Ascending aorta (tissue), 2 donors: ENCODE measurements around the gene COG5. TPM values are rescaled to one million over a fixed set of nuclear protein-coding genes. Genes with fewer than 3 reads are reported as not detected.

Experiments used
- DNase-seq, 2 donors: peaks; one replicate each; pipeline ENCODE4 v3.0.0-alpha.2; 2019; ENCODE audit warnings: low spot score in 2 of 2
- H3K27ac ChIP-seq, 2 donors: fragments of 200-600 bp; sonication (generic); one replicate each; pipeline ENCODE4 v1.5.1; 2016 to 2017; ENCODE audit warnings: mild to moderate bottlenecking in 1 of 2
- H3K27me3 ChIP-seq: fragments of 200-600 bp; sonication (generic); one replicate; pipeline ENCODE4 v1.5.1; 2017
- H3K36me3 ChIP-seq, 2 donors: fragments of 200-600 bp; sonication (generic); one replicate each; pipeline ENCODE4 v1.5.1; 2016
- H3K4me1 ChIP-seq, 2 donors: fragments of 200-600 bp; sonication (generic); one replicate each; pipeline ENCODE4 v1.5.1; 2016 to 2017; ENCODE audit warnings: mild to moderate bottlenecking in 1 of 2
- H3K4me3 ChIP-seq, 2 donors: fragments of 200-600 bp; sonication (generic); one replicate each; pipeline ENCODE4 v1.5.1; 2016 to 2017; ENCODE audit warnings: mild to moderate bottlenecking in 1 of 2
- H3K9me3 ChIP-seq, 2 donors: fragments of 200-600 bp; sonication (generic); one replicate each; pipeline ENCODE4 v1.5.1; 2016
- intact Hi-C: fragments of 100-400 bp; cut with DNase I; formaldehyde crosslinking; loops from one replicate; pipeline ENCODE4 v1.15.1; 2023
- total RNA-seq: library from RNA; depleted of rRNA; stranded (reverse); fragments of >200 nt; gene quantifications from one replicate; pipeline ENCODE4 v1.1.0, GENCODE V29; 2016
- TF ChIP-seq, protein P1 (sequence below), 3 experiments: fragments of 200-600 bp in 2 of 3; fragments of 450-650 bp in 1 of 3; sonication (generic) in 2 of 3; IDR thresholded peaks; one replicate each; pipeline ENCODE4 v1.5.1; 2016 to 2019; ENCODE audit warnings: antibody characterized with exemption in 3 of 3, mild to moderate bottlenecking in 1 of 3, moderate library complexity in 1 of 3

Gene COG5
- total RNA-seq, 1 donor from 2014 or later: 16.8 TPM

DNA sequence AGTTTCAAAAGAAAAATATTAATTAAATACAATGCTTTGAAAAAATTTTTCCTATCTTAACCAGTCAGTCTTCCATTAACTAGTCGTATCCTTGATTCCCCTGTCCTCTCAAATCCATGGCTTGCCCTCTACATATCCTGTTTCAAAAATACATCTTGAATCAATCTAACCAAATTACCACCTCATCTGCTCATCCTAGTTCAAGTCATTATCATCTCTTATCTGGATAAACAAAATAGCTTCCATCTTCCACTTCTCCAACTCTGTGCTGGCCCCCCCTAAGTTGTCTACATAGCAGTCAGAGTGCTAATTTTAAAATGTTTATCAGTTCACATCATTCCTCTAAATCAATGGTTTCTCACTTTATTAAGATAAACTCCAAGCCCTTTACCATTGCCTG, 269.5 kb downstream of the COG5 start:
- TF ChIP-seq, protein P1, sequence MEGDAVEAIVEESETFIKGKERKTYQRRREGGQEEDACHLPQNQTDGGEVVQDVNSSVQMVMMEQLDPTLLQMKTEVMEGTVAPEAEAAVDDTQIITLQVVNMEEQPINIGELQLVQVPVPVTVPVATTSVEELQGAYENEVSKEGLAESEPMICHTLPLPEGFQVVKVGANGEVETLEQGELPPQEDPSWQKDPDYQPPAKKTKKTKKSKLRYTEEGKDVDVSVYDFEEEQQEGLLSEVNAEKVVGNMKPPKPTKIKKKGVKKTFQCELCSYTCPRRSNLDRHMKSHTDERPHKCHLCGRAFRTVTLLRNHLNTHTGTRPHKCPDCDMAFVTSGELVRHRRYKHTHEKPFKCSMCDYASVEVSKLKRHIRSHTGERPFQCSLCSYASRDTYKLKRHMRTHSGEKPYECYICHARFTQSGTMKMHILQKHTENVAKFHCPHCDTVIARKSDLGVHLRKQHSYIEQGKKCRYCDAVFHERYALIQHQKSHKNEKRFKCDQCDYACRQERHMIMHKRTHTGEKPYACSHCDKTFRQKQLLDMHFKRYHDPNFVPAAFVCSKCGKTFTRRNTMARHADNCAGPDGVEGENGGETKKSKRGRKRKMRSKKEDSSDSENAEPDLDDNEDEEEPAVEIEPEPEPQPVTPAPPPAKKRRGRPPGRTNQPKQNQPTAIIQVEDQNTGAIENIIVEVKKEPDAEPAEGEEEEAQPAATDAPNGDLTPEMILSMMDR (IDR thresholded peaks at IDR 0.05): no peak
- Histone ChIP-seq H3K36me3 (peaks cover 6 to 24% of the 10 kb centered on the region in 2 donors), H3K27ac (no peak overlapping the region), H3K4me3 (no peak overlapping the region), H3K27me3 (no peaks in the 10 kb centered on the region), H3K4me1 (no peaks in the 10 kb centered on the region), H3K9me3 (no peaks in the 10 kb centered on the region)
- intact Hi-C loops: no loop called here
- no peak for DNase-seq

DNA sequence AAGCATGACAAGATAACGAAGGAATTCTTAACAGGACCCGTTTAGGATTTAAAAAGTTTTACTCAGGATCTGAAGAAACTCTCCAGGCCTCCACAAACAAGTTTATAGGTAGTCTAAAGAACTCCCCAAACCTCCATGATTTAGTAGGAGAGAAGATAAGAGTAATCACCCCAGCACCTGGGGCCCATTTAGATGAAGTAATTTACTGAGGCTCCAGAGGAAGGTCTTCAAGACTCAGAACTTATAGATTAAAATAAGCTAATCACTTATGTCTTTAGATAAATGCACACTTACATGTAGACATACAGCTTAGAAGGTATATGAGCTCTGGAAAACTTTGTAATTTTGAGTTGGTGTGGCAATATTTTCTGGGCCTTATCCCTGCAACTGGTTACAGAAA, 271.1 kb downstream of the COG5 start:
- Histone ChIP-seq H3K9me3 (no peaks in the 10 kb centered on the region), H3K27ac (no peak overlapping the region), H3K27me3 (no peaks in the 10 kb centered on the region), H3K4me1 (no peaks in the 10 kb centered on the region), H3K36me3 (peaks cover 6 to 24% of the 10 kb centered on the region in 2 donors), H3K4me3 (no peak overlapping the region)
- no peak for DNase-seq
- intact Hi-C loops: no loop called here
- TF ChIP-seq, protein P1 (IDR thresholded peaks at IDR 0.05): no peak

DNA sequence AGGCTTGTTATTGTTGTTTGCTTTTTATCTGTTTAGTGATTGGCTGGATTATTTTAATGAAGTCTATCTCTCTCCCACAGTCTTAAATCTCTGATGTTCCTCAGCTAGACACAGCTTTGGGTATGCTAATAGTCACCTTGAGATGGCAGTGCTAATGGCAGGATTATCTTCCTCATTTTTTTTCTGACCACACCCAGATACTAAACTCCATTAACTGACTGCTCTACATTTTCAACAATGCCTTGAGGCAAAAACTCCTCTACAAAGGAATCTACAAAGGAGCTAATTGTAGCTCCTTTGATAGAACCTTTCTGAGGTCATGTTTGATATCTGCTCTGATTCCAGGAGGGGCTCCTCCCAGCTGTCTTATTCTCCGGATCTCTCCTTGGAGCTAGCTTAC, 272.3 kb downstream of the COG5 start:
- TF ChIP-seq, protein P1 (IDR thresholded peaks at IDR 0.05): no peak
- Histone ChIP-seq H3K27me3 (no peaks in the 10 kb centered on the region), H3K27ac (no peak overlapping the region), H3K9me3 (no peaks in the 10 kb centered on the region), H3K4me1 (no peaks in the 10 kb centered on the region), H3K36me3 (peaks cover 6 to 24% of the 10 kb centered on the region in 2 donors), H3K4me3 (no peak overlapping the region)
- DNase-seq: no peak
- intact Hi-C loops: no loop called here

DNA sequence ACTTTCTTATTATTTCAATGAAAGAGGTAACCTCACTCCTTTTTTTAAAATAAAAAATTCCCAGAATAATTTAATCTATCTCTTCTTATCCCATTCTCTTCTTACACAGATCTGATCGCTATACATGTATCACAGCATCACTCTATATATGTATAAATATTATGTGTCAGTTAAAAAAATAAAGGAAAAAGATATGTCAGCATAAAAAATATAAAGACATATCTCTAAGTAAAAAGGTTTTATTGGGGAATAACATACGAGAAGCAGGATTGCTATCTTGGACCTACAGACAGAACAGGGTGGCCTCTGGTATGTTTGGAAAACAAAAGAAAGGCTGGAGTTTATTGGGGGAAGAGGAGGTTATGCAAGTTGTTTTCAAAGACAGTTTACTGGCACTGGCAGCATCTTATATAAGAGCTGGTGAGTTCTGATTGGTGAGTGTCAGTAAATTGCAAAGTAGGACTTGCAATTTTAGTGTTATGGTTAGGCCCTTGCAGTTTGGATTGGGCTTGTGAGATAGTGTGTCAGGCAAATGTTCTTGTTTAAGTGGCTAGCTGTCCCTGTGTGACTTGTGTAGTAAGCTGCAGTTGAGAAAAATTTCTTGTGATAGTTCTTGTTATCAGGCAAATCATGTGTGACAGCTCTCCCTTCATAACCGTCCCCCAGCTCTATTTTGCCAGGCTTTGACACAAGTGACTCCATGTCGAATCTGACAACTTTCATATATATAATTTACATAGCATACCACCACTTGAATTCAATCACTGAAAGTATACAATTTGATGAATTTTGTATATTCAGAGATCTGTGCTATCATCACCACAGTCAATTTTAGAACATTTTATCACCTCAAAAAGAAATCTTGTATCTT, 276.7 kb downstream of the COG5 start:
- H3K9me3 ChIP-seq: no peaks in the 10 kb centered on the region
- H3K4me1 ChIP-seq: no peaks in the 10 kb centered on the region
- peaks cover 2 to 4% of the 10 kb centered on the region in 2 donors for H3K36me3 ChIP-seq
- DNase-seq: no peak
- H3K27me3 ChIP-seq: no peaks in the 10 kb centered on the region
- TF ChIP-seq, protein P1 (IDR thresholded peaks at IDR 0.05): no peak
- intact Hi-C loops: no loop called here
- H3K27ac ChIP-seq: no peak overlapping the region
- no peak overlapping the region for H3K4me3 ChIP-seq

DNA sequence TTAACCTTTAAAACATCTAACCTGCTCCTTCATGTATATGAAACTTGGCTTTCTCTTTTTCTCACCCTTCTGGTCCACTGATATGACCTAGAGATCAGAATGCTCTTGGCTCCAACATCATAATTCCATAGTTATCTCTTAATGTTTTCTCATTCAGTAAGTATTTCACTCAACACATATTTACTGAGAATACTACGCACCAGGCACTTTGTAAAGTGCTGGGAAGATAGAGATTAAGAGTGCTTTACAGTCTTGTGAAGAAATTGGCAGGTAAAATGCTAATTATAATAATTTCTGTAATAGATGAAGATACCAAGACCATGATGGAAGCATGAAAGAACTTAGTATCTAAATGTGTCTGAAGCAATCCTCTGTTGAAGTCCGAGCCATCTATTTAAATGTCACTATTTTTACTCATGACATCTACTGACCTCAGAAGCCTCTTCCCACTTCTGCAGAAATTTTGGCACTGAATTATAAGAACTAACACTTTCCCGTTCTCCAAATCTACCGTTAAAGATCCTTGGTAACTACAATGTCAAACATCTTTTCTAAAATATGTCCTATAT, 278.7 kb downstream of the COG5 start:
- H3K27ac ChIP-seq: no peak overlapping the region
- intact Hi-C loops: no loop called here

More for the DNA sequence above, 278.7 kb downstream of the COG5 start:
- Histone ChIP-seq H3K4me1 (no peaks in the 10 kb centered on the region), H3K36me3 (peaks cover 0 to 2% of the 10 kb centered on the region in 2 donors), H3K27me3 (no peaks in the 10 kb centered on the region), H3K9me3 (no peaks in the 10 kb centered on the region), H3K4me3 (no peak overlapping the region)
- DNase-seq: no peak
- TF ChIP-seq, protein P1 (IDR thresholded peaks at IDR 0.05): no peak
